IPS DF 6.9 (cell line): ENCODE measurements around the gene STPG4.

Experiments
- DNase-seq: peaks from one replicate; pipeline ENCODE4 v3.0.0-alpha.2; 2013; ENCODE audit warnings: low read depth, low spot score
- H3K27ac ChIP-seq: one replicate; pipeline ENCODE4 v1.5.1; 2013; ENCODE audit warnings: low read length, control low read depth
- H3K27me3 ChIP-seq: 2 replicates; pipeline ENCODE4 v1.6.1; 2013; ENCODE audit warnings: mild to moderate bottlenecking, low read length; ENCODE audit not compliant: control insufficient read depth, insufficient read depth
- H3K36me3 ChIP-seq: 2 replicates; pipeline ENCODE4 v1.6.1; 2013; ENCODE audit warnings: low read length; ENCODE audit not compliant: control insufficient read depth, insufficient read depth
- H3K4me1 ChIP-seq: 2 replicates; pipeline ENCODE4 v1.6.1; 2013; ENCODE audit warnings: low read length; ENCODE audit not compliant: control insufficient read depth, insufficient read depth
- H3K4me3 ChIP-seq: 2 replicates; pipeline ENCODE4 v1.5.1; 2013; ENCODE audit warnings: mild to moderate bottlenecking, low read length
- H3K9me3 ChIP-seq: 2 replicates; pipeline ENCODE4 v1.6.1; 2013; ENCODE audit warnings: low read length, inconsistent platforms; ENCODE audit not compliant: control insufficient read depth, insufficient read depth
- WGBS: extraction: QIAGEN DNeasy Blood & Tissue Kit; methylation state at CpG from one replicate; pipeline ENCODE4 v1.1.7; 2013; ENCODE audit warnings: mixed read lengths, missing lambda C conversion rate; ENCODE audit not compliant: insufficient read length, insufficient coverage; 5-methylcytosine and 5-hydroxymethylcytosine counted together

STPG4 gene

DNA sequence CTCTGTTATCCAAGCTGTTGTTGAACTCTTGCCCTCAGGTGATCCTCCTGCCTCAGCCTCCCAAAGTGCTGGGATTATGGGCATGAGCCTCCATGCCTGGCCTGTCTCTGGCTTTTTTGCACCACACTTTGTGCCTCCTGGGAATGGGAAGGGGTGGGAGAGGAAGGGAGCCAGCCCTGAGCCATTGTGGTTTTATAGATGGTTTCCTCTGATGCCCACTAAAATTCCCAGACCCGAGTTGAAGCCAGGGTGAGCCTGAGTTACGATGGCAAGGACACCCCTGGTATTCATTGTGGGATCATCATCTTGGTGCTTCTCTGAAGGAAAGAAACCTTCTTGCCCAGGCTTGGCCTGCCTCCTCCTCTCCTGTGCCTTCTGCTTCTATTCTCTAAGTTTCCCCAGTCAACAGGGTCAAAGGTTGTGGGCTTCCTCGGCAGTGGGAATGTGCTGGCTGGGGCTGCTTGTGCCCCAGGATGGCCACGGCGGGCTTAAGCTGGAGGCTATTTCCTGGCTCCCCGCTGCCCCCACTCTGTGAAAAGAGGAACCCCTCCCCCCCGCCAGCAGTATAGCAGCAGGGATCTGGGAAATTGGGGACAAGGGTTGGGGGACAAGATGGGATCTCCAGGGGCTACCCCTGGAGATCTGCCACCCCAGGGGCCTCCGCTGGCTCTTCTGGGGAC is 106.2 kb downstream of the STPG4 start:
- H3K27ac ChIP-seq = no peak overlapping the region
- no peaks in the 10 kb centered on the region for H3K9me3 ChIP-seq
- 0 out of 2 replicates have a peak, but pooled peaks cover 1% of the 10 kb centered on the region for H3K4me1 ChIP-seq
- DNase-seq = no peak
- H3K36me3 ChIP-seq = 0 out of 2 replicates have a peak, but pooled peaks cover 2% of the 10 kb centered on the region
- H3K4me3 ChIP-seq = no peak overlapping the region
- no peaks in the 10 kb centered on the region for H3K27me3 ChIP-seq
- WGBS = no CpG with 5 or more reads among the region's 8 CpGs

DNA sequence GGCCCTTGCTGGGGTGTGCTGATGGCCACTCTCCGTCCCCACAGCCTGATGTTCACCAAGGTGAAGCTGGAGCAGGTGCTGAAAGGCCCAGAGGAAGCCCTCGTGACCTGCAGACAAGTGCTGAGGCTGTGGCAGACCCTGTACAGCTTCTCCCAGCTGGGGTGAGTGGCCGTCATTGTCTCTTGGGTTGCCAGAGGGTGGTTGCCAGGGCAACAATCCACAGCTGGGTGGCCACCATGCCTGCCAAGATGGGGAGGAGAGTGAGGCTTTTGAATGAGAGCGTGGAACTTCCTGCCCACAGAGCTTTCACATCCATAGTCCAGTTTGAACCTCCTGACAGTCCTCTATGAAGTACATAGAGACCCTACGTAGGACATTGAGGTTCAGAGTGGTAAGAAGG is 108.8 kb downstream of the STPG4 start:
- Histone ChIP-seq H3K4me1 (peaks cover 4% of the 10 kb centered on the region), H3K9me3 (no peaks in the 10 kb centered on the region), H3K36me3 (no peaks in the 10 kb centered on the region), H3K27ac (no peak overlapping the region), H3K4me3 (no peak overlapping the region), H3K27me3 (no peaks in the 10 kb centered on the region)
- no peak for DNase-seq
- no CpG with 5 or more reads among the region's 5 CpGs for WGBS

DNA sequence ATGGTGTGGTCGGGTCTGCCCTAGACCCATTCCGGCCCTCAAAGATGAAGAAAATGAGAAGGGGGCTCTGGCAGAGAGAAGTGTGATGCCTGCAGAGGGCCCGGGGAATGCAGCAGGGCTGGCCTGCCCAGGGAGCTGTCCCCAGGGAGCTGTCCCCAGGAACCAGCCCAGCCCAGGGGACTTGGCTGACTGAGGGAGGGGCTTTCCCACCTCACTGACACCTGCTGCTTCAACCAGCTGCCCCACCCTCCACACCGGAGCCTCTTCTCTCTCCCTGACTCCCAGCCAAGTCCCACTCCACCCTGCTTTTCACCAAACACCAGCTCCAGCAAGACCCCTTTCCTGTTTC is 111.2 kb downstream of the STPG4 start:
- Histone ChIP-seq H3K4me3 (no peak overlapping the region), H3K27ac (no peak overlapping the region), H3K4me1 (peaks cover 2% of the 10 kb centered on the region), H3K27me3 (no peaks in the 10 kb centered on the region), H3K9me3 (no peaks in the 10 kb centered on the region), H3K36me3 (no peaks in the 10 kb centered on the region)
- DNase-seq = no peak
- no CpG with 5 or more reads among the region's 4 CpGs for WGBS

DNA sequence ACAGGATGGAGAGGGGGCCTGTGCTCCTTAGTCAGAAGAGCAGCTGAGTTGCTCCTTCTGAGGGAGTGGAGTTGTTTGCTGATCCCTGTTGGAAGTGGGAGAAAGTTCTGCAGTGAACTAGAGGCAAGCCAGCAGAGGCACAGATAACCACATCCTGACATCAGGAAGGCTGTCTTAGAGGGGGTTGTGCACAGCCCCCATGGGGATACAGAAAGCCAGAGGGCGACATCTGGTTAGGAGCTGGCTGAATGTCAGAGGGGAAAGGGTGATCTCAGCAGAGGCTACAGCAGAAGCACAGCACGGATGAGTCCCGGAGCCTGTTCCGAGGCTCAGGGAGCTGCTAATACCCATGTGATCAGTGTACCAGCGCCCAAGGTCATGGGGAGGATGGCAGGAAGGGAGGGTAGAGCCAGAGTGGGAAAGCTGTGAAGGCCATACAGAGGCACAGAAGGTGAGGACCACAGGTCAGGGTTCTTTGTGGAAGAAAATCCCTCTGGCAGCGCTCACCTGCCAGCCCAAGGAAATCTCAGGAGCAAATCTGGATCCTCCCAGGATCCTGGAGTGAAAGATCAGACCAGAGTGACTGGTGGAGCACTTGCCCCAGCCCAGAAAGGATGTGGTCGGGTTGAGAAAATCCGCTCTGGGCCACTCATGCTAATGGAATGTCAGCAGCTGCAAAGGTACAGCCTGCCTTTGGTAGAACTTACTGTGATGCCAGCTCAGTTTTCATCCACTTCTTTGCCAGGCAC is 111.8 kb downstream of the STPG4 start:
- no peak overlapping the region for H3K4me3 ChIP-seq
- WGBS = no CpG with 5 or more reads among the region's 8 CpGs
- no peaks in the 10 kb centered on the region for H3K36me3 ChIP-seq
- no peak overlapping the region for H3K27ac ChIP-seq
- no peaks in the 10 kb centered on the region for H3K9me3 ChIP-seq
- H3K27me3 ChIP-seq = no peaks in the 10 kb centered on the region
- DNase-seq = no peak
- peaks cover 2% of the 10 kb centered on the region for H3K4me1 ChIP-seq

DNA sequence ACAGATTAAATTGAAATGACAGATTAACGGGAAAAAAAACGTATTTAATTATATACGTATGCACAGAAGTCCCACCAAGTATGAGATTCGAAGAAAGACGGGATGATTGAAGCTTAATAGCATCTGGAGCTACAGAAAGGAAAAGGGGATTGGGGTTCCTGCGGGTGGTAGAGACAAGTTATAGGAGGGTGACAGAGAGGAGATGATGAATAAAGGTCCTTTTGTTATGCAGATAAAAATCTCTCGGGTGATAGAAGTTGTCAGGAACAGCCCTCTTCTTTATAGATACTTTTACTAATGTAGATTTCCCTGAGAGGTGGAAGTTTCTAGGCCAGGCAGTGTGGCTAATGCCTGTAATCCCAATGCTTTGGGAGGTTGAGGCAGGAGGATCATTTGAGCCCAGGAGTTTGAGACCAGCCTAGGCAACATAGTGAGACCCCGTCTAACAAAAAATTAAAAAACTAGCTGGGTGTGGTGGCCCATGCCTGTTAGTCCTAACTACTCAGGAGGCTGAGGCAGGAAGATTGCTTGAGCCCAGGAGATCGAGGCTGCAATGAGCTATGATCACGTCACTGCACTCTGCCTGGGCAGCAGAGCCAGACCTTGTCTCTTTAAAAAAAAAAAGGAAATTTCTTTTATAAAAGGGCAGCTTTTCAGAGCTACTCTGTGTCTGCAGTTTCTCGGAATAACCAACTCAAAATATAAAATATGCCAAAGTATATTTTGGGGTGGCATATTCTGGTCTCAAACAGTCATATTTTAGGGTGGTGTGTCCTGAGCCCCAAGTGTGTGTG is 113.0 kb downstream of the STPG4 start:
- no peak overlapping the region for H3K27ac ChIP-seq
- H3K4me1 ChIP-seq = peaks cover 2% of the 10 kb centered on the region
- DNase-seq = no peak
- H3K36me3 ChIP-seq = no peaks in the 10 kb centered on the region
- H3K9me3 ChIP-seq = no peaks in the 10 kb centered on the region
- WGBS = 100% methylated on average over 3 of the region's 11 CpGs
- H3K4me3 ChIP-seq = no peak overlapping the region
- H3K27me3 ChIP-seq = no peaks in the 10 kb centered on the region

DNA sequence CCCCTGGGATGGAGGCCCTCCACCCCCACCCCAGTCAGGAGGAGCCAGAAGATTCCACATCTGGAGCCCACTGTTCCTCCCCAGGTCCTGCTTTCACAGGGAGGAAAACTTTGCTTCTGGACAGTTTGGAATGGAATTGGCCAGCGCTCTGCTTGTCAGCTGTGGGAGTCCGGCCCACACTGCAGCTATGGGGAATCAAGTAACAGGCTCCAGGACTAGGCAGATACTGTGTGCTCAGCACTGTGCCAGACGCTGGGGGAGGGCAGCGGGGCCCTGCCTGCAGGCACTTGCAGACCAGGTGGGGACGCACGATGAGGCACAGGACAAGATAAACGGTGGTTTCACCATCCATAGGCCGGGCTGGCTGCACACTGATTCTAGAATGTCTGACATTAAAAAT is 114.0 kb downstream of the STPG4 start:
- no peaks in the 10 kb centered on the region for H3K36me3 ChIP-seq
- no peak overlapping the region for H3K4me3 ChIP-seq
- no peak for DNase-seq
- WGBS = no CpG with 5 or more reads among the region's 8 CpGs
- no peaks in the 10 kb centered on the region for H3K9me3 ChIP-seq
- H3K27me3 ChIP-seq = no peaks in the 10 kb centered on the region
- peaks cover 2% of the 10 kb centered on the region for H3K4me1 ChIP-seq
- no peak overlapping the region for H3K27ac ChIP-seq

DNA sequence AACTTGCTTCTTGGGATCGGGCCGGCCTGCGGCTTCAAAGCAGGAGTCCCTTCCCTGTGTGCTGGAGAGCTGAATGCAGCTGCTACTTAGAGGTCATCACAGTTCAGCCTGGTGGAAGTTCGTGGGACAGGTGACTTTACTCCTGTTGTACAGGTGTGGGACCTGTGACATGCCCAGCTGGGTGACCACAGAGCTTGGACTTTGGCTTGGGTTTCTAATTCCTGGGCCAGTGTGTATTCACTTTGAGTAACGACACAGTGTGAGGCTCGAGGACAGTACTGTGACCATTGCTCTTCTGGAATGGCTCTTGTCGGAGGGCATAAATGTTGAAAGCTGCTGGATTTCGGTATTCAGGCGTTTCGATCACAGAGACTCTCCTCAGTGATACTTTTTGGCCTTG is 114.5 kb downstream of the STPG4 start:
- Histone ChIP-seq H3K27ac (no peak overlapping the region), H3K4me3 (no peak overlapping the region), H3K4me1 (peaks cover 2% of the 10 kb centered on the region), H3K36me3 (no peaks in the 10 kb centered on the region), H3K9me3 (no peaks in the 10 kb centered on the region), H3K27me3 (no peaks in the 10 kb centered on the region)
- no peak for DNase-seq
- WGBS = no CpG with 5 or more reads among the region's 10 CpGs

DNA sequence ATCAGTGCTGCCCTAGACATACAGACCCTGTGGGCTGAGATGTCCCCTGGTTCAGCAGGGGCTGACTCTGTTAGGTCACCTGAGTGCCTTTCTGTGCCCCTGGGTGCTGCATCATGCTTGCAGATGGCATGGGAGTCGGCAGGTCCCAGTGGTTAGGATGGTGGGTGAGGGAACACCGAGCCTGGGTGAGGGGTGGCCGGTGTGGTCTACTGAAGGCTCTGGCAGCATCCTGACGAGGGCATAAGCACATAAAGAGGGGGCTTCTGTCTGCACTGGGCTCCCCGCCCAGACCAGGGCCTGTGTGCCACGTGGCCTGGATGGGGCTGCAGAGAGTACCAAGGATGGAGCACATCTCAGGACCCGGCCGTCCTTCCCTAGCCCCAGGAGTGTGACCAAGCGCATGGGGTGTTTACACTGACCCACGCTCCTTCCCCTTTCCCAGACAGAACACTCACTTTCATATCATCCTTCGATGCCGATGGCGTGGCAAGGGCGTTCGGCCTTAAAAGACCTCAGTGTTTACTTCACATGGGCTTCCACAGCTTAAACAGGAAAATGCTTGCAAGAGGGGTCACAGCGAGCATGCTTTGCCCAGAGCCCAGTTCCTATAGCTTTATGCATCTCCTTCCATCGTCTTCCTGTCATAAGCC is 115.1 kb downstream of the STPG4 start:
- Histone ChIP-seq H3K4me1 (peaks cover 5% of the 10 kb centered on the region), H3K27me3 (no peaks in the 10 kb centered on the region), H3K4me3 (no peak overlapping the region), H3K27ac (no peak overlapping the region), H3K9me3 (no peaks in the 10 kb centered on the region), H3K36me3 (no peaks in the 10 kb centered on the region)
- DNase-seq = no peak
- no CpG with 5 or more reads among the region's 17 CpGs for WGBS

DNA sequence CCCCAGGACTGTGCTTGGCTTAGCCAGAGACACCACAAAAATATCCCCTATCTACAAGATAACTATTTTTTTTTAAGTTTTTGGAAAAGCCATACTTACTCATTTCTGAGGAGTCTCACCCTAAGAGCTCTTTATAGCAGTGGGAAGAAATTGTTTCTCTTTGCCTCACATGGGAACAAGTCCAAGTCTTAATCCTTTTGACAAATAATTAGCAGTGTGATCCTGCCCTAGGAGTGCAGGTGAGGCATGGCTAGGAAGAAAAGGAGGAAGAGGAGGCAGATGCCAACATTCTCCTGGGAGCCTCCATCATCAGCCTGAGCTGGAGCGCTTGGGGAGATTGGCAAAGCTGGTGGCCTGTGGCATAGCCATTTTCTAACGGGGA is 115.6 kb downstream of the STPG4 start:
- Histone ChIP-seq H3K4me1 (peaks cover 5% of the 10 kb centered on the region), H3K27ac (no peak overlapping the region), H3K9me3 (no peaks in the 10 kb centered on the region), H3K27me3 (no peaks in the 10 kb centered on the region), H3K4me3 (no peak overlapping the region), H3K36me3 (no peaks in the 10 kb centered on the region)
- no CpG with 5 or more reads among the region's 2 CpGs for WGBS
- DNase-seq = no peak
